Testis (tissue), 2 donors: Measurements from ENCODE around the gene RASGRF2.

Experiments
- POLR2A ChIP-seq: fragments of 450-650 bp; IDR thresholded peaks from one replicate; pipeline ENCODE4 v1.6.1; 2017; ENCODE audit warnings: antibody characterized with exemption, mild to moderate bottlenecking, moderate library complexity
- TF ChIP-seq, protein P1 (sequence below), 3 experiments: fragments of 450-650 bp in 2 of 3; fragments of 200-600 bp in 1 of 3; sonication (generic) in 1 of 3; IDR thresholded peaks; one replicate each; pipeline ENCODE4 v1.5.1; 2016 to 2019; ENCODE audit warnings: antibody characterized with exemption in 3 of 3, mild to moderate bottlenecking in 2 of 3, moderate library complexity in 1 of 3

DNA sequence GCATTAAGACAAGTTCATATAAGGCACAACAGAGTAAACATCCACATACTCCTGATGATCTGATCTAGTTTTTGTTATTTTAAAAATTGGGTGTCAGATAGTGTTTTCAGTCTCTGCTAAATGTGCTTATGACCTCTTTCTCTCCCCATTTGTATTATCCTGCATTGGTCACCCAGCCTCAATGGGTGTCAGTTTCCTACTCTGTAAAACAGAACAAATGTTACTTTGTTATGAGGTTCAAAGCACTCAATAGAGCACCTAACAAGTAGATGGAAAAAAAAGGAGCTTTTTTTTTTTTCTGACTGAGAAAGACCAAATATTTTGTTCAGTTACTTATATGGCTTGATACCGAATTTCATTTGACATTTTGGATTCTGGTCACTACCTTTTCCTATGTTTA, 33.6 kb upstream of the RASGRF2 start:
- TF ChIP-seq, protein P1, sequence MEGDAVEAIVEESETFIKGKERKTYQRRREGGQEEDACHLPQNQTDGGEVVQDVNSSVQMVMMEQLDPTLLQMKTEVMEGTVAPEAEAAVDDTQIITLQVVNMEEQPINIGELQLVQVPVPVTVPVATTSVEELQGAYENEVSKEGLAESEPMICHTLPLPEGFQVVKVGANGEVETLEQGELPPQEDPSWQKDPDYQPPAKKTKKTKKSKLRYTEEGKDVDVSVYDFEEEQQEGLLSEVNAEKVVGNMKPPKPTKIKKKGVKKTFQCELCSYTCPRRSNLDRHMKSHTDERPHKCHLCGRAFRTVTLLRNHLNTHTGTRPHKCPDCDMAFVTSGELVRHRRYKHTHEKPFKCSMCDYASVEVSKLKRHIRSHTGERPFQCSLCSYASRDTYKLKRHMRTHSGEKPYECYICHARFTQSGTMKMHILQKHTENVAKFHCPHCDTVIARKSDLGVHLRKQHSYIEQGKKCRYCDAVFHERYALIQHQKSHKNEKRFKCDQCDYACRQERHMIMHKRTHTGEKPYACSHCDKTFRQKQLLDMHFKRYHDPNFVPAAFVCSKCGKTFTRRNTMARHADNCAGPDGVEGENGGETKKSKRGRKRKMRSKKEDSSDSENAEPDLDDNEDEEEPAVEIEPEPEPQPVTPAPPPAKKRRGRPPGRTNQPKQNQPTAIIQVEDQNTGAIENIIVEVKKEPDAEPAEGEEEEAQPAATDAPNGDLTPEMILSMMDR (IDR thresholded peaks at IDR 0.05), result no peak
- no peak for TF ChIP-seq POLR2A
